C1 segment of cervical spinal cord (tissue), 14 donors: ENCODE data around the gene LHFPL3.
"Not testable (repeated sequence)": the region's sequence is repeated elsewhere in the genome, so short reads cannot be mapped to it uniquely, and the experiment has no call there.

Experiments
- DNase-seq, 14 donors: peaks; one replicate each; lab custom pipeline; 2025; lab: John Stamatoyannopoulos, UW

The LHFPL3 gene

GRCh38 chr7:104931181-104931781, 602.9 kb downstream of the LHFPL3 start:
- DNase-seq: peak in 1 of 14 donors; percentile 14

GRCh38 chr7:104933022-104933421, 604.6 kb downstream of the LHFPL3 start:
- no peak for DNase-seq

- no peak for DNase-seq
Observed at GRCh38 chr7:104933521-104933988, 605.2 kb downstream of the LHFPL3 start.

GRCh38 chr7:104934665-104935064, 606.3 kb downstream of the LHFPL3 start:
- DNase-seq: no peak

DNA sequence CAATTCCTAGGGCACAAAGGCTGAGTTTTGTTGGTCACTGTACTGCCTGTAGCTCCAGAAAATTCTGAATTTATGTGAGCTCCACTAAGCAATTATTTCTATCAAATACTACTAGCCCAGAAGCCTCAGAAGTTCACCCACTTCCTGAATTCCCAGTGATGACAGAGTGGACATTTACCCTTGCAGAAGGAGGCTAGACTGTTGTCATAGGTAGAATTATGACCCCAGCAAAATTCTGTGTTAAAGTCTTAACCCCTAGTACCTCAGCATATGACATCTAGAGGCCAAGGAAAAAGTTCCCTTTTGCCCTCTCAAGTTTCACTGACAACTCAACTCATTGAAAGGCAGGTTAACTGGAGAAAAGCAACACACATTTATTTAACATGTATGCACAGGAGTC, 606.9 kb downstream of the LHFPL3 start:
- no peak for DNase-seq

DNA sequence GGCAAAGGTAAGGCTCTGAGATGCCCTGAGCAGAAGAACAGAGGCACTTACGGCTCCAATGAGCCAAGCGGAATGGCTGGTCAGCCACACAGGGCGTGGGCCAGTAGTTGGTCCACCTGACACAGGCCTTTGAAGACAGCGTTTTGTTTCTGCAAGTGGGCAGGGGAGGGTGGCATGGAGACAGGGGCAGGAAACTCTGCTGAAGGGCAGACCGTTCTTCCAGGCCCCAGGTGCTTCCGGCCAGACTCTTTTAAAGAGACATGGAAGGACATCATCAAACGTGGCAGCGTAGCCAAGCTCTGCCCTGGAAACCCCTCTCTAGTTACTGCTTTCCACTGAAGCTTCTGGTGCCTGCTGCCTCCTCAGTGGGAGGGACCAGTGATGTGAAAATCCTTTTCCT, 608.1 kb downstream of the LHFPL3 start:
- DNase-seq: no peak

DNA sequence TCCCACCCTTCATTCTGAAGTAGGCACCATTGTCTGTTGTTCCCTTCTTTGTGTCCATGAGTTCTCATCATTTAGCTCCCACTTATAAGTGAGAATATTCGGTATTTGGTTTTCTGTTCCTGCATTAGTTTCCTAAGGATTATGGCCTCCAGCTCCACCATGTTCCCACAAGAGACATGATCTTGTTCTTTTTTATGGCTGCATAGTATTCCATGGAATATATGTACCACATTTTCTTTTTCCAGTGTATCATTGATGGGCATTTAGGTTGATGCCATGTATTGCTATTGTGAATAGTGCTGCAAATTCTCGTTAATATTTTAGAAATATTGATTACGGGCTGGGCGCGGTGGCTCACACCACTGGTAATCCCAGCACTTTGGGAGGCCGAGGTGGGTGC, 609.1 kb downstream of the LHFPL3 start:
- not testable (repeated sequence) for DNase-seq

DNA sequence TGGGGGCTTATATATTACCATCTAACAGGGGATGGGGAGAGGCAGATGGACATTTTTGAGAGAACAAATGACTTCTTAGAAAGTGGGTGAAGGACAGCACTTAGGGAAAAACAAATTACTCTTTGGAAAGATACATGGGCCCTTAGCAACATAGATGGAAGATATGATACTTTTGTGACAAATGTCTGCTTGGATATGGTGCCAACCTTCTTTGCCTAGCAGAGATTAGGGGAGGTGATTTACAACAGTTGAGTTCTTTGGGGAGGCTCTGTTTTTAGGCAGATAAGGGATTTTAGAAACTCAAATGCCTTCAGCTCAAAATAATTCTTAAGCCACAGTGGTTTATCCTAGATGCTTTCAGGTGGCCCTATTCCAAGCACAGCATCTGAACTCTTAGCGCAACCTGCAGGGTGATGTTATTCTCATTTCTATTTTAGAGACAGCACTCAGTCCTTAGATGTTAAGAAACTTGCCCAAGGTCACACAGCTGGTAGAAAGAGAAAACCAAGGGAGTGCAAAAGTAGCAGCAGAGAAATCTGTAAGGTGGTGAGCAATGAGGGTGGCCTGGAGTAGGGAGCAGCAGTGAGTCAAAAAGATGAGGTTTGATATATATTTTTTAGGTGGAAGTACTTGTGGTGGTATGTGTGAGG, 610.5 kb downstream of the LHFPL3 start:
- no peak for DNase-seq

DNA sequence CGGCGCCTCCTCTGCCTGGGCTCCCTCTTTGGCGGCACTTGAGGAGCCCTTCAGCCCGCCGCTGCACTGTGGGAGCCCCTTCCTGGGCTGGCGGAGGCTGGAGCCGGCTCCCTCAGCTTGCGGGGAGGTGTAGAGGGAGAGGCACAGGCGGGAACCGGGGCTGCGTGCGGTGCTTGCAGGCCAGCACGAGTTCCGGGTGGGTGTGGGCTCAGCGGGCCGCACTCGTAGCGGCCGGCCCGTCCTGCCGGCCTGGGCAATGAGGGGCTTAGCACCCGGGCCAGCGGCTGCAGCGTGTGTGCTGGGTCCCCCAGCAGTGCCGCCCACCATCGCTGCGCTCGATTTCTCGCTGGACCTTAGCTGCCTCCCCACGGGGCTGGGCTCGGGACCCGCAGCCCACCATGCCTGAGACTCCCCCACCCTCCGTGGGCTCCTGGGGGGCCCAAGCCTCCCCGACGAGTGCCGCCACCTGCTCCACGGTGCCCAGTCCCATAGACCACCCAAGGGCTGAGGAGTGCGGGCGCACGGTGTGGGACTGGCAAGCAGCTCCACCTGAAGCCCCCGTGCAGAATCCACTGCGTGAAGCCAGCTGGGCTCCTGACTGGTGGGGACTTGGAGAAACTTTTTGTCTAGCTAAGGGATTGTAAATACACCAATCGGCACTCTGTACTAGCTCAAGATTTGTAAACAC, 611.8 kb downstream of the LHFPL3 start:
- DNase-seq: no peak

- peak in 1 of 14 donors; percentile 7 for DNase-seq
Observed at GRCh38 chr7:104943502-104944343, 615.3 kb downstream of the LHFPL3 start.

- no peak for DNase-seq
Observed at GRCh38 chr7:104945599-104945956, 617.2 kb downstream of the LHFPL3 start.

GRCh38 chr7:104946338-104946737, 617.9 kb downstream of the LHFPL3 start:
- DNase-seq: no peak

GRCh38 chr7:104950006-104950405, 621.6 kb downstream of the LHFPL3 start:
- DNase-seq: no peak

- no peak for DNase-seq
Observed at GRCh38 chr7:104950754-104951153, 622.4 kb downstream of the LHFPL3 start.

GRCh38 chr7:104951546-104951945, 623.1 kb downstream of the LHFPL3 start:
- no peak for DNase-seq

- no peak for DNase-seq
Observed at GRCh38 chr7:104955276-104955675, 626.9 kb downstream of the LHFPL3 start.
